DMS114 treated with DMSO at 0.1 percent for 48 hours (cell line): ENCODE measurements around the gene RPS3.
A peak's percentile ranks its signal among the peaks of the same experiment; 100 is the strongest.
"Not testable (repeated sequence)": the region's sequence is repeated elsewhere in the genome, so short reads cannot be mapped to it uniquely, and the experiment has no call there.

Experiments
- DNase-seq: peaks from one replicate; lab custom pipeline; 2025; ENCODE audit not compliant: unreplicated experiment; lab: John Stamatoyannopoulos, UW

RPS3 gene

DNA sequence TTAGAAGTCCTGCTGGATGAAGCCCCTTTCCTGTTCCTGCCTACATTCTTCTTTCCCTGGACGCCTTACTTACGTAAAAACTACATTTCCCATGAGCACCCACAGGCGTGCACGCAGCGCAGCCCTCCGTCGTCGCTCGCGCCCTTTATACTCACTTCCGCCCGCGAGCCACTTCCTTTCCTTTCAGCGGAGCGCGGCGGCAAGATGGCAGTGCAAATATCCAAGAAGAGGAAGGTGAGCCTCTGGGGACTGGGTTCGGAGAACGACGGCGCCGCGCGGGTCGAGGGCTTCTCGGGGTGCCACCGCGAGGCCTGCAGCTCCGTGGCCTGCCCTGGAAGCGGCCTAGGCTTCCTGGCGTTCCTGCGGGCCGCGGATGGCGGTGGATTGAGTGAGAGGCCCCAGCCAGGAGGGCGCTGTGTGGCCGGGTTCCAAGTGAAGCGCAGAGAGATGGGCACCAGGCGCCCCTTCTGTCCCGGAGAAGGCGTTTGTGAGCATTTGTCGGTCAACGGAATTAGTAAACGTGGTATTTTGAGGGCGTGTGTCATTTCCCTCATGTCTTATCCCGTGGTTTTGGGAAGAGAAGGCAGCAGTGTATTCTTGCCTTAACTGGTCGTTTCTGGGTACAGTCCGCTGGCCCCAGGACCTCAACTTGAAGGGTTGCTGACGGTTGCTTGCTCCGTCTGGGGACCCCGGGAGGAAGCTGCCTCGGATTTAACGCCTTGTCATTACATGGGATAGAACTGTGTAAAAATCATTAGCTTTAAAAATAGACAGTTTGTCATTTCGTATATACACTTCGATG, at the start of gene RPS3:
TSS of gene RPS3 (plus strand) at position 175 of the 802 bp plus-strand sequence. CDS start at position 205, 30 bp downstream.
- peak; percentile 82 for DNase-seq

DNA sequence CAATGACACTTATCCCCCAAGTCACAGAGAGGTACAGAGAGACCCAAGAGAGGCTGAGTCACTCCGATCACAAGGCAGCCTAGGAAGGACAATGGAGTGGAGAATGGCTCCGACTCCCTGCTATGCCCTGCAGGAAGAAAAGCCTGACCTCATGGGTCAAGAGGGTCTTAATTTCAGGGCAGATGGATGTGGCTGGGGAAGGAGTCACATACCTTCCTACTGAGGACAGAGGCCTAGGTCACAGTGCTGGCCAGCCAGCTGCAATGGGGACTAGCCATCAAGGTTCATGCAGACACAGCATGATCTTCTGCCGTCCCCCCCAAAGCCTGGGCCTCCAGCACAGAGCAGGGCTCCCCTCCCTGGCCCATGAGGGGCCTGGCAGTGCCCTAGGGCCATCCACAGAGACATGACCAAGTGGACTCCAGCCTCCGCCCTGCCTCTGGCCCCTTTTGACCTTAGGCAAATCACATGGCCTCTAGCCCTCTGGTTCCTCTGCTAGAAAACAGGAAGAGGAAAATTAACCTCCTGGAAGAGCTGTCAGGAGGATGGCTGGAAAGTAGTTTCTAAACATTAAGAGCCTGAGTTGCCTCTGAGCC, 49.7 kb upstream of the RPS3 start:
- DNase-seq, result no peak

DNA sequence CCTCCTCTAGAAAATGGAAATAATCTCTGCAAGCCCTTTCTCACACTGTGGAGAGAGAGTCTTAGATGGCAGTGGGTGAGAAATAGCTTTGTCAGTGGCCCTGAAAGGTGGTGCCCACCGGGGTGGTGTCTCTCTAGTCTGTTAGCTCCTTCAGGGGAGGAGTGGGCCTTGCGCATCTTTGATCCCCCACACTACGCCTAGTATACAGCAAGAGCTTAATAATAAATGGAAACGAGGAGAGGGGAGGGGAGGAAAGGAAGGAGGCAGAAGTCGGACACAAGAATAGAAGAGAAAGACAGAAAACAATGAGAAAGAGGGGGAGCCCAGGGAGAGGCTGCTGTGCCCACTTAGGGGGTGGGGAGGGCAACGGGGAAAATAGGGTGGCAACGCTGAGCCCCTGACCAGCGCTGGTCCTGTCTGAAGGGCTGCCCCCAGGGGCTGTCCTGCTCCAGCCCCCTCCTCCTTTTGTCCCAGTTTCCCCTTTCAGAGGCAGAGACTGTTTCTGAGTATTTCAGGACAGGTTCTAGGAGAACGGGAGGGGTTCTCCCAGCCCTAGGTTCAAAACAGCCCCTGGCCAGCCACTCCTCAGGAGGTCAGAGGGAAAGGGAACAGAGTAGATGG, 49.1 kb upstream of the RPS3 start:
- no peak for DNase-seq

DNA sequence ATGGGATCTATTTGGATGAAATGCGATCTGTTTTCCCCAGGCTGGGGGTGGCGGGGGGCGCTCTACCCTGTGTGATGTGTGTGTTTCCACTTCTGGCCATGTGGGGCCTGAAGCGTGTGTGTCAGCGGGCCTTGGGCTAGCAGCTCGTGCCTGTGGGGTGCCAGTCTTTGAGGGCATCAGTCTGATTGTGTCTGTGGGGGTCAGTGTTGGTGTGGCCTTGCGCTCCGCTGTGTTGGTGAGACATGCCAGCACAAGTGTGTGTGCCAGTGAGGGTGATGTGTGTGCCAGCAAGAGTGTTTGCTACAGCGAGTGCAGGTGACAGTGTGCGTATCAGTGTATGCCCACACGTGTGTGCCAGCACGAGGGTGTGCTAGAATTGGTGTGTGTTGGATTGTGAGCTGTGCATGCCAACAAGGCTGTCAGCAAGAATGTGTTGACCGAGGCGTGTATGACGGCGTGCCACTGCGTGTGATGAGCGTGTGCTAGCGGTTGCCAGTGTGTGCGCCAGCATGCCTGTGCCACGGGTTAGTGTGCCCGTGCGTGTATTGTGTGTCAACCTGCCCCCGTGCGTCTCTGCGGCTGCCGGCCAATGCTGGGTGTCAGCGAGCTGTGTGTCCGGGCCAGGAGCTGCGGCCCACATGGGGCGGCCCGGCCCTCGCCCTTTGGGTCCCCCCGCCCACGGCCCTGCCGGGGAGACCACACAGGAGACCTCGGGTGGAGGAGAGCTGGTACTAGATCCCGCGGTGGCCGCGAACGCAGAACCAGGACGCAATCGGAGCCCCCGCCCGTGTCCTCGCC, 48.4 kb upstream of the RPS3 start:
- peak; percentile 10 for DNase-seq

DNA sequence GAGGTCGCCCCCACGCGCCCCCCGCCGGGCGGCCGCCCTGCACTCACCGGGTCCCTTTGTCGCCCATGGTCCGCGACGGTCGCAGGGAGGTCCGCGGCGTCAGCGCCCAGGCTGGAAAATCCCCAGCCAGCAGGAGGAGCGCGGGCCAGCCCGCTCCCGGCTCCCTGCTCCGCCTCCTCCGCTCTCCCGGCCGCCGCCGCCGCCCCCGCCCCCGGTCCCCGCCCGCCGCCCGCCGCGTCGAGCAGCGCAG, 47.9 kb upstream of the RPS3 start, which contains the start of gene ARRB1:
TSS of gene ARRB1 (minus strand) at position 121 of the 250 bp plus-strand sequence. CDS start at position 67, 54 bp downstream.
- DNase-seq, result no peak

DNA sequence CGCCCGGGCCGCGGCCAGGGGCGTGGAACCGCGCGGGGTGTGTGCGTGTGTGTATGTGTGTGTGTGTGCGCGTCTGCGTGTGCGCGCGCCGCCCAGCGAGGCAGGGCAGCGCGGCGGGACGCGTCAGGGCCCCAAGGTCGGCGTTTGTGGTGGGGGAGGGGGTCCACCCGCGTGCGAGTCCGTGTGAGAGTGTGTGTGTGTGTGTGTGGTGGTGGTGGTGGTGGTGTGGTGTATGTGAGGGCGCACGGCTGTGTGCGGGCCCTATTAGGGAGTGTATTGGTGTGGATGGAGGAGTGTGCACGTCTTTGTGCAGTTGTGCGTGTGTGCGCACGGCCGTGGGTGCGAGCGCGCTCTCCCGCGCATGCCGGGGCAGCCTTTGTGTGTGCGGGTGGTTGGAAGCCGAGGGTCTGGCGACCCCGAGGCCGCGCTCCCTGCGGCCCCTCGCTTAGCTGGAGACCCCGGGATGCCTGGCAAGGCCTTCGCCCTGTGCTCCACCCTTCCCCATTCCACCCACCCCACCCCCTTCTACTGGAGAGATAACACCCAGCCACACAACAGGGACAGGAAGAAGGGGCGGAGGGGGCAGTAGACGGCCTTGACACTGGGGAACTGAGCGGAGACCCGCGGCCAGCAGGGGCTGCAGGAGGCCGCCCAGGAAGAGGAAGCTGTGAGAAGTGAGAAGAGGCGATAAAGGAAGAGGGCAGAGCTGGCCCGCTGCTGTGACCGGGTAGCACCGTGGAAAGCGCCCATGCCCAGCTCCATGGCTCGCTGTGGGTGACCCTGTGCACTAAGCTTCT, 47.3 kb upstream of the RPS3 start:
- peak; percentile 6 for DNase-seq

DNA sequence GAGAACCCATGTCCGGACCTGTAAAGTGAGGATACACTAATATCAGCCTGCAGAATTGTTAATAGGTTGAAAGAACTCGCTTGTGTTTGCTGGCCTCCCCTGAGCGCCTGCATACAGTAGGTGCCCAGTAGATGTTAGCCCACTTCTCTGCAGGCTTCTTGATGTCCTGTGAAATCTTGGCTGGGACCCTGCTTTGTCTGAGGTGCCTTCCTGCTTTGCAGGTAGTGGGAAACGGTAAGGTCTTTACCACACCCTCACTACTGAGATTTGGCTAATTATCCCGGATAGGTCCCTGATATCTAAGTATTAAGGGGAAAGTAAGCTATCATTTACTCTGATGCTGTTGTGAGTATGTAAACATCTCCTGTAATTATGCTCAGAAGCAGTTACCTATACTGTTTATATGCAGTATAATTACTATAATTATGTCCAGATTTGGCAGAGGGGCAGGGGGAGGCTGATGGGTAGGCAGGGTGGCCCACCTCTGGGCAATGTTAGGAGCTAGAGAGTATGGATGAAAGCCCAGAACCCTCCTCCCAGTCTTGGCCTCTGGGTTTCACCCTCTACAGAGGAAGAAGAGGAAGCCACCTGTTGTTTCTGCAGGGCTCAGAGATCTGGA, 46.6 kb upstream of the RPS3 start:
- DNase-seq, result no peak

DNA sequence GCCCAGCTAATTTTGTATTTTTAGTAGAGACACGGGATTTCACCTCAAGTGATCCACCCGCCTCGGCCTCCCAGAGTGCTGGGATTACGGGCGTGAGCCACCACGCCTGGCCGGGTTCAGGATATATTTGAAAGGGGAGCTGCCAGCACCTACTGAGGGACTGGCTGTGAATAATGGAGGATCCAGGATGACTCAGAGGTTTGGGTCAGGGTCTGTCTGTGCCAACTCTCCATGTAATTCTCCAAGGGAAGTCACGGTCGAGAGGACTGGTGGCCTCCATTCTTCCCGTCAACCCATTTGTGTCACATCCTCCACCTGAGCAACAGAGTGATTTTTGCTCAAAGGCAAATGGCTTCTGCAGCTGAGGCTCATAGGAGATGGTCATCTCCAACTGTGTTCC, 44.3 kb upstream of the RPS3 start:
- DNase-seq, result no peak

DNA sequence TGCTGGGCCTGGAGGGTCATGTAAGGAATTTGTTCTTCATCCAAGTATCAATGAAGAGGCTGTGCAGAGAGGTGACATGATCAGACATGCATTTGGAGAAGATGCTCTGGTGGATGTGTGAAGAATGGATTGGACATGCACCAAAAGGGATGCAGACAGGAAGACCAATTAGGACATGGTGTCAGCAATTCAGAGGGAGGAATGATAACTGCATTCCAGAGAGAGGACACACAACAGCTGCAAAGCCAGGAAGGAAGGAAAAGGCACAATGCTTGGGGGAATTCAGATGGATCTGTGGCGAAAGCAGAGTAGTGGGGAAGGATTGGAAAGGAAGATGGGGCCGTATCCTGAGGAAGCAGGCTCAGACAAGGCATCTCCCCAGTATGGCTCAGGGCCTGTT, 42.7 kb upstream of the RPS3 start:
- no peak for DNase-seq

DNA sequence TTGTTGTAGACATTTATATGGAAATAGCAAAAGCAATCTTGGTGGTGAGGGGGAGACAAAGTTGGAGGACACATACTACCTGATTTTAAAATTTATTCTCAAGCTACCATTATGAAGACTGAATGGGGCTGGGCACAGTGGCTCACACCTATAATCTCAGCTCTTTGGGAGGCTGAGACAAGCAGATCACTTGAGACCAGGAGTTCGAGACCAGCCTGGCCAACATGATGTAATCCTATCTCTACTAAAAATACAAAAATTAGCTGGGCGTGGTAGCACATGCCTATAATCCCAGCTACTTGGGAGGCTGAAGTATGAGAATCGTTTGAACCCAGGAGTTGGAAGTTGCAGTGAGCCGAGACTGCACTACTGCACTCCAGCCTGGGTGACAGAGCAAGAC, 37.0 kb upstream of the RPS3 start:
- not testable (repeated sequence) for DNase-seq

DNA sequence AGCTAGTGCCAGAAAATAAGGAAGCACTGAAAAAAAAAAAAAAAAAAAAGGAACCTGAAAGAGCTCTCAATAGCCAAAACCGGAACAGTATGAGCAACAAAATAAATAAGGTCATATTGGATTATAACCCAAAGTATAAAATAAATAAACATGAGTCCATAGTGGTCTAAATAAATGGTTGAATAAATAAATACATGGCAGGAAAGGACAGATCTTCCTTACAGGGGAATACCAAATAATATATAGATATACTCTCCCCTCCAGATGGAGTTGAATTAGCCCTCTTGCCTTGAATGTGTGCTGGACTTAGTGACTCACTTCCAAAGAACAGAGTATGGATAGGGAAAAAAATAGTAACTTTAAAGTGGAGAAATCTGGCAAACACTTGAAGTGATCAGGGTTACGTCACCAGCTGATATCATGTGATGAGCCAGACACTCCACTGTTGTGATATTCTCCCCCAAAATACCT, 33.6 kb upstream of the RPS3 start:
- DNase-seq, result no peak

DNA sequence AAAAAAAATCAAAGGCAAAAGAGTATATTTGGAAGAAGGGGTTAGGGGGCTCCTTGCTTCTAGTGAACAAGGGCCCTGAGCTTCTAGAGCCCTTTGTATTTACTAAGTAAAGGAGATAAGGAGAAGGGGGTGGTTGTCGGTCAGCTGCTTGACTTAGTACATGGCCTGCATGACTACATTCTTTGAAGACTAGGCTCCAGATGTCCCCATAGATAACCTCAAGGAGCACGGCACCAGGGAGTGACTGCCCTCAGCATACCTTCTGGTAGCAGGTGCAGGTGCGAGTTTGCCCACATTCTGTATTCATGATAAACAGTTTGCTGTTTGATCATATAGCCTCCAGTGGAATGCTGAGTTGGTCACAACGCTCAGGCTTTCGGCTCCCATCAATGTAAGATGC, 32.5 kb upstream of the RPS3 start:
- DNase-seq, result not testable (repeated sequence)

DNA sequence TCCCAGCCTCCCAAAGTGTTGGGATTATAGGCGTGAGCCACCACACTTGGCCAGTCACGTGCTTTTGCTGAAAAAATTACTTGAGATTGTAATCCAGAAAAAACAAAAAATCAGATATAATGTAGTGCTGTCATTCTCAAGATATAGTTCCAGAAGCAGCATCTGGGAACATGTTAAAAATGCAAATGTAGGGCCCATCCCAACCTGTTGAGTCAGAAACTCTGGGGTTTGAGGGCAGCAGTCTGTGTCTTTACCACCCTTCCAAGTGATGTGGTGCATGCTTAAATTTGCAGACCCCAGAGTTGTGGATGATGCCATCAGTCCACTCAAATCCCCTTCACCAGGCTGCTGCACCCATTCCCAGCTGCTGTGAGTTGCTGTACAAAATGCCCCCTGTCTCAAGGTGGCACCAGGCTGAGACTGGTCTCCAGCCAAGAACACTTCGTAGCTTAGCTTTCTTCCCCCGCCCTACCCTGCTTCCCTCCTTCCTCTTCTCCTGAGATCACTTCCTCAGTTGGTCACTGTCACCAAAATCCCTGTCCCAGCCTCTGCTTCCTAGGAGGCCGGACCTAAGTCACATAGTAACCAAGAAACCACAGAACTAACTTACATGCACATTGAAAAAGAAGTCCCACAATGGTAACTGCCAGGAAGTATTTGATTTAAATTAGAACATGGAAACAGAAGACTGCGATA, 29.6 kb upstream of the RPS3 start:
- no peak for DNase-seq

DNA sequence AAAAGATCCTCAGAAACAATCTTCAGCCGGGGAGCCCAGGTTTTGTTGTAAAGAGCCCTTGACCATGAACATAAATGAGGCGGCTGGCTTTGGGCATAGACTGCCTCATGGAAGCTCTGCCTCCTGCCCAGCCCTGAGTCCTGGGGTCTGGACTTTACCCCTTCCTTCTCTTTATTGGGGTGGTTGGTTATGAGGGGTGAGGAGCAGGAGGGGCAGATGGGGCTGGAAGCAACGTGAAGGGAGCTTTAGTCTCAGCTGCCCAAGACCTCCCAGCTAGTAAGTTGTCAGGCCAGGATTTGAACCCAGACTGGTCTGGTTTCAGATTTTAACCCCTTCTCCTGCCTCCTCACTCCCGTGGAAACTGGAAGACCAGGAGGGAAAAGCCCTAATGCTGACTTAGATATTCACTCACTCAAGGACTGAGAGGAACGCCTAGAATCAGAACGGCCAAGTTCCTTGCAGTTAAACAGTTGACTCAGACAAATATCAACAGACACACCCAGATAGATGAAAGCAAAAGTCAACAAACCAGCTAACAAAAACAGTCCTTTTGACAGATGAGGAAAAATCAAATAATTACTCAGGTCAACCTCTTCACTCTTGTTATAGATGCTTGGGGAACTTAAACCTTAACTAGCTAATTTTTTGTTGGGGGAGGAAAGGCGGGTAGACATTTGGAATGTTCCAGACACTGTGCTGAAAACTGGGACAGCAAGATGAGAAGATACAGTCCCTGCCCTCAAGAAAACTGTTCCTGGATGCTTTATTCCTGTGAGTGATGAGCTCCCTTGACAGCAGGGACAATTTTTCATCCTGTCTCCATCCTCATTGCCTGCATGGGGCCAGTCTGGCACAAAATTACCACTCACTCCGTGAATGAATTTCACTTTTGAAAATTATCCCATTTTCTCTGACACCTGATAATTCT, 27.1 kb upstream of the RPS3 start:
- DNase-seq, result no peak

DNA sequence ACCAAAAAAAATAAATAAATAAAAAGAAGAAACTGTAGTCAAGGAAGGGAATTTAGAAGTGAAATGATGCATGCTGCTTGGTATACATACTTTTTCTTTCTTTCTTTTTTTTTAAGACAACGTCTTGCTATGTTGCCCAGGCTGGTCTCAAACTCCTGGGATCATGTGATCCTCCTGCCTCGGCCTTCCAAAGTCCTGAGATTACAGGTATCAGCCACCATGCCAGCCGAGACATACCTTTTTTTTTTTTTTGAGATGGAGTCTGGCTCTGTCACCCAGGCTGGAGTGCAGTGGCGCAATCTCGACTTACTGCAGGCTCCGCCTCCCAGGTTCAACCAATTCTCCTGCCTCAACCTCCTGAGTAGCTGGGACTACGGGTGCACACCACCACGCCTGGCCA, 26.1 kb upstream of the RPS3 start:
- no peak for DNase-seq

DNA sequence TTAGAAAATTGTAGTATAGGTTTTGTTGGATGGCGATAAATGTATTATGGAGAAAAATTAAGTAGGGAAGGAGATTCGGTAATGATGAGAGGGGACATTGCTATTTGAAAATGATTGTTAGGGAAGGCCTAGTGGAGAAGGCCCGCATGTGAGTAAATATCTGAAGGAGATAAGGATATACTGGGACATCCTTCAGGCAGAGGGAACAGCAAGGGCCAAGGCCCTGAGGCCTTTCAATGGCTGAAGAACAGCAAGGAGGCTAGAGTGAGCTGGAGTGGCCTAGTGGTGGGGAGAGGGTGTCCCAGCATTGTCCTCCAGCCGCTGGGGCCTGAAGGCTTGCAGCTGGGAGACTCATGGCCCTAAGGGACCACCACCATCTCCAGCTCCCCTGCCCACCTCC, 24.7 kb upstream of the RPS3 start:
- DNase-seq, result no peak

DNA sequence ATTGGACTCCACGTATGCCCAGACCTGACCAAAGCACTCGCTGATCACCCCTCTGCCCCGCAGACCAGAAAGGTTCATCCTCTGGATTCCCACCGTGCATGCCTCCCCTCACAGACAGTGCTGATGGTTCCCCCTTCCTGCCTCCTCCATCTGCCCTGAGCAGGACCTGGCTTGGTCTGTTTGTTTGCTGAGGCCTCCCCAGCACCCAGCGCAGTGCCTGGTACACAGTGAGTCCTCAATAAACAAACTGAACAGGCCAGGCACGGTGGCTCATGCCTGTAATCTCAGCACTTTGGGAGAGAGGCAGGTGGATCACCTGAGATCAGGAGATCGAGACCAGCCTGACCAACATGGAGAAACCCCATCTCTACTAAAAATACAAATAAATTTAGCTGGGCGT, 23.7 kb upstream of the RPS3 start:
- DNase-seq, result no peak

DNA sequence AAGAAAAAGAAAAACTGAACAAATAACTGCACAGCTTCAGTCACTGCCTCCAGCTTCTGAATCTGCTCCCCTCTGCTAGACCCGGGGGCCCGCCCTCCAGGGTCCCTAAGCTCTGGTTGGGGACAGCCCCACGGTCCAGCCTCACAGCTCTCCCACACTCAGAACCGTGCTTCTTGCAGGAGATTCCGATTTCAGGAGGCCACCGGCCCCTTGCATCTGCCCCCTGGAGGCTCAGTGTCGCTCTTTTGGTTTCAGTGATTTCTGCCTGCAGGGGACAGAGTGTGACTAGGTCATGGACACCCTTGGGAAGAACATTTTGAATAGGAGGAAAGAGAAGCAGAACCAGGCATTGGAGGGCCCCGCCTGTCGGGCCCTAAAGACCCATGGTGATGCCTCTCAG, 23.1 kb upstream of the RPS3 start:
- no peak for DNase-seq

DNA sequence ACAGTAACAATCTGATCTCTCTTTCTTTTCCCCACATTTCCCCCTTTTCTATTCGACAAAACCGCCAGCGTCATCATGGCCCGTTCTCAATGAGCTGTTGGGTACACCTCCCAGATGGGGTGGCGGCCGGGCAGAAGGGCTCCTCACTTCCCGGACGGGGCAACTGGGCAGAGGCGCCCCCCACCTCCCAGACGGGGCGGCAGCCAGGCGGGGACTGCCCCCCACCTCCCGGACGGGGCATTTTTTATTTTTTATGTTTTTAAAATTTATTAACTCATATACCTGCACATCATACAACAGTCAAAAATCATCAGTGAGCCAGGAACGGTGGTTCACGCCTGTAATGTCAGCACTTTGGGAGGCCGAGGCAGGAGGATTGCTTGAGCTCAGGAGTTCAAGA, 20.5 kb upstream of the RPS3 start:
- not testable (repeated sequence) for DNase-seq
